ENCODE data around the gene CADM2. TPM values are rescaled to one million over a fixed set of nuclear protein-coding genes. Genes with fewer than 3 reads are reported as not detected.

The CADM2 gene
- polyA plus RNA-seq, 1 donor from 2014 or later: 4.5 TPM

DNA sequence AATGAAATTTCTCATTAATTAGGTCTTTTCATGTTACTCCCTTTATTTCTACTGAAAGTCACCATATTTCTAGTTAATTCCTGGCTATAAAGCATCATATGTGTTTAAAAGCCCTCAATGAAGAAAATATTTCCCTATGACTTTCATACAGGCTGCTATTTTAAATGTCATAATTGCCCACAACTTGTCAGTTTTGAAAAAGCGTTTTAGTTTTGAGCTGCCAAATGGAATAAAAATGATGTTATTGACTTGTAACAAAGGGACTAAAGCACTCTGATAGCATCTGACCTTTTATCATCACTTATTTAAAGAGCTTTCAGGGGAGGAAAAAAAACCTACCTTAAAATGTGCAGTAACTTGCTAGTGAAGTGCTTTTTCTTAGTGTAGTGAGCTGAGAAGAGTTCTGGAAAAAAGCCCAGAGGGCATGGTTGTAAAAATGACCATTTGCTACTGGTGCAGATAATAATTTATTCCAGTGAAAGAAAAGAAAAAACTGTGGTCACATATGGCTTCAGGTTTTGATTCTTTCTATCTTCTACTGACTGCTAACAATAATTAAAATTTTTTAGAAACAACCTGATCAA, 877.2 kb downstream of the CADM2 start:
- Histone ChIP-seq H3K79me2 (replicated peaks; ENCODE audit: insufficient read depth, low read length) (no peaks in the 10 kb centered on the region), H3K9me3 (ENCODE audit: low read length) (no peaks in the 10 kb centered on the region), H3K9me2 (ENCODE audit: insufficient read depth, low read length) (no peaks in the 10 kb centered on the region), H3K4me2 (ENCODE audit: low read length) (no peak overlapping the region), H3K27ac (ENCODE audit: low read length) (no peak overlapping the region), H4K20me1 (ENCODE audit: insufficient read depth) (no peaks in the 10 kb centered on the region), H3K27me3 (ENCODE audit: insufficient read depth, low read depth, low read length) (no peaks in the 10 kb centered on the region), H3K9ac (ENCODE audit: low read length) (no peak overlapping the region), H3F3A (ENCODE audit: insufficient read depth, low read length, poor library complexity, severe bottlenecking) (no peaks in the 10 kb centered on the region), H3K4me3 (ENCODE audit: low read length) (no peak overlapping the region), H2AFZ (ENCODE audit: low read depth, low read length) (no peak overlapping the region), H3K36me3 (ENCODE audit: insufficient read depth, low read length) (no peaks in the 10 kb centered on the region)
- peak; percentile 80 for TF ChIP-seq EP300 (conservative IDR thresholded peaks at IDR 0.05; ENCODE audit: poor library complexity, severe bottlenecking)
- no peak for TF ChIP-seq SMC3 (conservative IDR thresholded peaks at IDR 0.05; ENCODE audit: poor library complexity)
- TF ChIP-seq MXI1 (conservative IDR thresholded peaks at IDR 0.05; ENCODE audit: poor library complexity, severe bottlenecking): no peak
- no peak for TF ChIP-seq CTCF (IDR thresholded peaks at IDR 0.05; ENCODE audit: poor library complexity, severe bottlenecking)
- TF ChIP-seq EZH2 (IDR thresholded peaks at IDR 0.05; ENCODE audit: borderline replicate concordance, insufficient read depth, low read length, poor library complexity, severe bottlenecking): no peak
- TF ChIP-seq POLR2AphosphoS5 (IDR thresholded peaks at IDR 0.05): peak; percentile 56

DNA sequence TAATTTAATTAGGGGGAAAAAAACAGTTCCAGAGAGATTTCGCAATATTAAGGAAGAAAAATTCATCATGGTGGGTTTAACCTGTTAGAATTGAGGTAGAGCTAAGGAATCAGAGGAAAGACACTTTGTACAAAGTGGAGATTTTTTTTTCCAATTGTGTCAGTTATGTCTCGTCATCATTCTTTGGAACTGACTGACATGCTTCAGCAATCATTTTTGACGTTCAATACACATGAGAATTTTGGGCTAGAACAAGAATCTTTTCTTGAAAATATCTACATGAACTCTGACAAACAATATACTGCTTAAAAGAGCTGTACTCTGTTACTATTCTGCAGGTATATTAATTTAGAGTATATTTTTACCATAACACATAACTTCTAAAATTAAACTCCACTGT, 878.6 kb downstream of the CADM2 start:
- H3K79me2 ChIP-seq (replicated peaks; ENCODE audit: insufficient read depth, low read length): no peaks in the 10 kb centered on the region
- H3K4me2 ChIP-seq (ENCODE audit: low read length): no peak overlapping the region
- H3K9me3 ChIP-seq (ENCODE audit: low read length): no peaks in the 10 kb centered on the region
- H3K9me2 ChIP-seq (ENCODE audit: insufficient read depth, low read length): no peaks in the 10 kb centered on the region
- H3K4me3 ChIP-seq (ENCODE audit: low read length): no peak overlapping the region
- no peaks in the 10 kb centered on the region for H3F3A ChIP-seq (ENCODE audit: insufficient read depth, low read length, poor library complexity, severe bottlenecking)
- H3K36me3 ChIP-seq (ENCODE audit: insufficient read depth, low read length): no peaks in the 10 kb centered on the region
- H3K27ac ChIP-seq (ENCODE audit: low read length): no peak overlapping the region
- TF ChIP-seq SMC3 (conservative IDR thresholded peaks at IDR 0.05; ENCODE audit: poor library complexity) (no peak), POLR2AphosphoS5 (IDR thresholded peaks at IDR 0.05) (peak; percentile 51), EP300 (conservative IDR thresholded peaks at IDR 0.05; ENCODE audit: poor library complexity, severe bottlenecking) (peak; percentile 83), EZH2 (IDR thresholded peaks at IDR 0.05; ENCODE audit: borderline replicate concordance, insufficient read depth, low read length, poor library complexity, severe bottlenecking) (no peak)
- no peaks in the 10 kb centered on the region for H3K27me3 ChIP-seq (ENCODE audit: insufficient read depth, low read depth, low read length)
- no peaks in the 10 kb centered on the region for H4K20me1 ChIP-seq (ENCODE audit: insufficient read depth)
- no peak overlapping the region for H3K9ac ChIP-seq (ENCODE audit: low read length)
- H2AFZ ChIP-seq (ENCODE audit: low read depth, low read length): no peak overlapping the region

DNA sequence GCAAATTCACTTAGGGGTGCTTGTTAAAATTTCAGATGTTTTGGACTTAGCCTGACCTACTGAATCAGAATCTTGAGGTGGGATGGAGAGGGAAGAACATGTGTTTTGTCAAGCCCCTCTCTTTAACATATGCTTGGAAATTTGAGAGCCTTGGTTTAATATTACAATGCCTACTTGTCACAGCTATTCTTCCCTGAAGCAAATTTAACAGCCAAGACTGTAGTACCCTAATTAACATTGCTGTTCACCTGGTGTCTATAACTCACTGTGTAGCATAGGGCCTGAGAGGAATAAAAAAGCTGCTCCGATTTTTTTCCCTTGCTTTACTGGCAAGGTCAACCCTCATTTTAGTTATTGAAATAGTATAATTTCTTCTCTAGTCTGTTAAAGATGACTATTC, 880.1 kb downstream of the CADM2 start:
- TF ChIP-seq RAD21 (conservative IDR thresholded peaks at IDR 0.05): no peak
- no peak for TF ChIP-seq REST (IDR thresholded peaks at IDR 0.05; ENCODE audit: borderline replicate concordance)
- no peak for TF ChIP-seq EP300 (conservative IDR thresholded peaks at IDR 0.05; ENCODE audit: poor library complexity, severe bottlenecking)
- TF ChIP-seq POLR2AphosphoS5 (IDR thresholded peaks at IDR 0.05): no peak
- TF ChIP-seq MXI1 (conservative IDR thresholded peaks at IDR 0.05; ENCODE audit: poor library complexity, severe bottlenecking): no peak
- TF ChIP-seq CTCF (IDR thresholded peaks at IDR 0.05; ENCODE audit: poor library complexity, severe bottlenecking): no peak
- Histone ChIP-seq H3K9me3 (ENCODE audit: low read length) (no peaks in the 10 kb centered on the region), H3K9me2 (ENCODE audit: insufficient read depth, low read length) (no peaks in the 10 kb centered on the region), H3K79me2 (replicated peaks; ENCODE audit: insufficient read depth, low read length) (no peaks in the 10 kb centered on the region), H3K27ac (ENCODE audit: low read length) (no peak overlapping the region), H2AFZ (ENCODE audit: low read depth, low read length) (no peak overlapping the region), H3K9ac (ENCODE audit: low read length) (no peak overlapping the region), H3K36me3 (ENCODE audit: insufficient read depth, low read length) (no peaks in the 10 kb centered on the region), H4K20me1 (ENCODE audit: insufficient read depth) (no peaks in the 10 kb centered on the region), H3K4me3 (ENCODE audit: low read length) (no peak overlapping the region), H3K27me3 (ENCODE audit: insufficient read depth, low read depth, low read length) (no peaks in the 10 kb centered on the region), H3K4me2 (ENCODE audit: low read length) (no peak overlapping the region), H3F3A (ENCODE audit: insufficient read depth, low read length, poor library complexity, severe bottlenecking) (no peaks in the 10 kb centered on the region)

Data from neural cell (in vitro differentiated cells).